Measurements from ENCODE around the gene ISG20L2.

DNA sequence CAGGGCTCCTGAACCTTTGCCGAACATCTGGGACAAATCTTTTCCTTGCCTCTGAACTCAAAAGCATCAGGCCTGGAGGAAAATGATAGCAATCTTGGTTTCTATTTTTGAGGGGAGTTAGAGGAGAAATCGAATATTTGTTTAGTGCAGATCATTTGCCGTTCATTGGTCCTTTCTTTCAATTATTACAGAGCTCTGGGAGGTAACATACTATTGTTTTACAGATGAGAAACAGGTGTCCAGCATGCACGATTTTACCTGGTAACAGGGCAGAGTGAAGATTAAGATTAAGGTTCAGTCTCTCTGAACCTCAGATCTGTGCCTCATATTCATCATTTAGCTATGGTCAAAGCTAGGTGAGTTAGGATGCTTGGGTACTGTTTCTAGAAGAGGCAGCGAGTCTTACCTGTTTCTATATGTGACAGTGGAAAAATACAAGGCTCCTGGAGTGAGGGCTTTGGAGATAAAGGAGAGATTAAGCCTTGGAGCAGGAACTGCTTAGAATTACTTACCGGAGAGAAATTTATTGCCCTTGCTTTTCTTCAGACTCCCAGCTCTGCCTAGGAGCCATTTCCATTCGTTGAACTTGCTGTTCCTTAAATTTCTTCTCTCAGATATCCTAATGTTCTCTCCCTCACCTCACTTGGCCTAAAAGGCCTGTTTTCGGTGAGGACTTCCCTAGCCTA lies 40.2 kb upstream of the ISG20L2 start:
- TF ChIP-seq, protein P1, sequence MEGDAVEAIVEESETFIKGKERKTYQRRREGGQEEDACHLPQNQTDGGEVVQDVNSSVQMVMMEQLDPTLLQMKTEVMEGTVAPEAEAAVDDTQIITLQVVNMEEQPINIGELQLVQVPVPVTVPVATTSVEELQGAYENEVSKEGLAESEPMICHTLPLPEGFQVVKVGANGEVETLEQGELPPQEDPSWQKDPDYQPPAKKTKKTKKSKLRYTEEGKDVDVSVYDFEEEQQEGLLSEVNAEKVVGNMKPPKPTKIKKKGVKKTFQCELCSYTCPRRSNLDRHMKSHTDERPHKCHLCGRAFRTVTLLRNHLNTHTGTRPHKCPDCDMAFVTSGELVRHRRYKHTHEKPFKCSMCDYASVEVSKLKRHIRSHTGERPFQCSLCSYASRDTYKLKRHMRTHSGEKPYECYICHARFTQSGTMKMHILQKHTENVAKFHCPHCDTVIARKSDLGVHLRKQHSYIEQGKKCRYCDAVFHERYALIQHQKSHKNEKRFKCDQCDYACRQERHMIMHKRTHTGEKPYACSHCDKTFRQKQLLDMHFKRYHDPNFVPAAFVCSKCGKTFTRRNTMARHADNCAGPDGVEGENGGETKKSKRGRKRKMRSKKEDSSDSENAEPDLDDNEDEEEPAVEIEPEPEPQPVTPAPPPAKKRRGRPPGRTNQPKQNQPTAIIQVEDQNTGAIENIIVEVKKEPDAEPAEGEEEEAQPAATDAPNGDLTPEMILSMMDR (conservative IDR thresholded peaks at IDR 0.05) = no peak
- no peak for TF ChIP-seq EZH2 (IDR thresholded peaks at IDR 0.05; ENCODE audit: low read depth)
